Activated CD4-positive, CD25-positive, alpha-beta regulatory T cell treated with anti-CD3 and anti-CD28 coated beads, Interleukin-2, amount 50 U/mL, for 16 hours (primary cell): ENCODE data around the gene POLR2E.

Experiments
- DNase-seq: peaks from one replicate; pipeline ENCODE4 v3.0.0-alpha.2; 2020; ENCODE audit warnings: low read depth, low spot score

The POLR2E gene

GRCh38 chr19:1081301-1082164 is 13.6 kb downstream of the POLR2E start:
- no peak for DNase-seq

- DNase-seq: no peak
These were observed 14.6 kb downstream of the POLR2E start for GRCh38 chr19:1080360-1081161.

DNA sequence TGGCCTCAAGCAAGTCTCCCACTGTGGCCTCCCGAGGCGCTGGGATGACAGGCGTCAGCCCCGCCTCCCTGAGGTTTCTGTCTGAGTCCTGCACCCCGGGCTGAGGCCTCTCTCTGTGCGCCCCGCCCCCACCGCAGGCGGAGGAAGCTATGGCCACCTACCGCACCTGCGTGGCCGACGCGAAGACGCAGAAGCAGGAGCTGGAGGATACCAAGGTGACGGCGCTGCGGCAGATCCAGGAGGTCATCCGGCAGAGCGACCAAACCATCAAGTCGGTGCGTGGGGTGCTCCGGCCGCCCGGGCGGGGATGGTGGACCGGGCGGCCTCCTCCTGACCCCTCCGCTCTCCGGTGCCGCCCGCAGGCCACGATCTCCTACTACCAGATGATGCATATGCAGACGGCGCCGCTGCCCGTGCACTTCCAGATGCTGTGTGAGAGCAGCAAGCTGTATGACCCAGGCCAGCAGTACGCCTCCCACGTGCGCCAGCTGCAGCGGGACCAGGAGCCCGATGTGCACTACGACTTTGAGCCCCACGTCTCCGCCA is 15.5 kb downstream of the POLR2E start:
- DNase-seq: no peak

DNA sequence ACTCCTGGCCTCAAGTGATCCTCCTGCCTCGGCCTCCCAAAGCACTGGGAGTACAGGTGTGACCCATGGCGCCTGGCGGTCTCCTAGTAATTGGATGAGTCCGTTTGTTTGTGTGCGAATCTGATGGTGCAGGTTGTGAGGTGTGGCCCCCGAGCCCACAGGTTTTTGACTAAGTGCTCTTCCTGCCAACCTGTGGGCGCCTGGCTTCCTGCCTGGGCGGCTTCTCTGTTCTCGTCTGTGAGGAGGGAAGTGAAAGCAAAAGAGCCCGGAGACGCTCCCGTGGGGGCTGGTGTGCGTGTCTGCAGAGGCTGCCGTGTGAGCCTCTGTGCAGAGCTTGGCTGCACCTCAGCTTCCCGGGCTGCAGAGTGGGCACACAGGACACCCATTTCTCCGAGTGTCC is 18.2 kb downstream of the POLR2E start:
- DNase-seq: peak; percentile 86

DNA sequence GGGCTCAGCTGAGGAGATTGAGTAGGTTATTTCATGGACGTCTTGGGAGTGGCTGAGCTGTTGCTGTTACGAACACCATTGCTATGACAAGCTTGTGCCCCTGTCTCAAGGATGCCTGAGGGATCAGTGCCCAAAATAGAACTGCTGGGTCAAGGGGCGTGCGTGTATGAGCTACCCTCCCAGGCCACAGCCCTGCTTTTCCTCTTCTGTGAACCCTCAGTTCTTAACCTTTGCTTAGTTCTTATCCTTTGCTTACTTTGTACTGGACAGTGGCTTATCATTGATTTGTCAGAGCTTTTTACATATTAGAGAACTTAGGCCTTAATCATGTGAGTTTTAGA is 19.2 kb downstream of the POLR2E start:
- DNase-seq: no peak

- DNase-seq: peak; percentile 87
These were observed 20.5 kb downstream of the POLR2E start for GRCh38 chr19:1074544-1075283.

DNA sequence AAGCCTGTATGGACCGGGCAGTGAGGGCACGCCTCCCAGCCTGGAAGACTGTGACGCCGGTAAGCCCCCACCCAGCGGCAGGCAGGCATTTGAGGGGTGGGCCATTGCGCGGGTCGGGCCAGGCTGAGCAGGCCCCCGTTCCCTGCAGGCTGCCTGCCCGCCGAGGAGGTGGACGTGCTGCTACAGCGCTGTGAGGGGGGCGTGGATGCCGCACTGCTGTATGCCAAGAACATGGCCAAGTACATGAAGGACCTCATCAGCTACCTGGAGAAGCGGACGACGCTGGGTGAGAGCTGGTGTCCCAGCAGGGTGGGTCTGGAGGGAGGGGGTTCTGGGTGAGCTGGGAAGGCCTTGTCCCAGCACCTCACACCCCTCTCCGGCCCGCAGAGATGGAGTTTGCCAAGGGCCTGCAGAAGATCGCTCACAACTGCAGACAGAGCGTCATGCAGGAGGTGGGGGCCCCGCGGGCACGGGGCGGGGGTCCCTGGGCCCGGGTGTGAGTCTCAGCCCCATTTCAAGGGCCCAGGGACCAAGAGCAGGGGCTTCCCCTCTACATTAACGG is 21.1 kb downstream of the POLR2E start:
- DNase-seq: no peak

DNA sequence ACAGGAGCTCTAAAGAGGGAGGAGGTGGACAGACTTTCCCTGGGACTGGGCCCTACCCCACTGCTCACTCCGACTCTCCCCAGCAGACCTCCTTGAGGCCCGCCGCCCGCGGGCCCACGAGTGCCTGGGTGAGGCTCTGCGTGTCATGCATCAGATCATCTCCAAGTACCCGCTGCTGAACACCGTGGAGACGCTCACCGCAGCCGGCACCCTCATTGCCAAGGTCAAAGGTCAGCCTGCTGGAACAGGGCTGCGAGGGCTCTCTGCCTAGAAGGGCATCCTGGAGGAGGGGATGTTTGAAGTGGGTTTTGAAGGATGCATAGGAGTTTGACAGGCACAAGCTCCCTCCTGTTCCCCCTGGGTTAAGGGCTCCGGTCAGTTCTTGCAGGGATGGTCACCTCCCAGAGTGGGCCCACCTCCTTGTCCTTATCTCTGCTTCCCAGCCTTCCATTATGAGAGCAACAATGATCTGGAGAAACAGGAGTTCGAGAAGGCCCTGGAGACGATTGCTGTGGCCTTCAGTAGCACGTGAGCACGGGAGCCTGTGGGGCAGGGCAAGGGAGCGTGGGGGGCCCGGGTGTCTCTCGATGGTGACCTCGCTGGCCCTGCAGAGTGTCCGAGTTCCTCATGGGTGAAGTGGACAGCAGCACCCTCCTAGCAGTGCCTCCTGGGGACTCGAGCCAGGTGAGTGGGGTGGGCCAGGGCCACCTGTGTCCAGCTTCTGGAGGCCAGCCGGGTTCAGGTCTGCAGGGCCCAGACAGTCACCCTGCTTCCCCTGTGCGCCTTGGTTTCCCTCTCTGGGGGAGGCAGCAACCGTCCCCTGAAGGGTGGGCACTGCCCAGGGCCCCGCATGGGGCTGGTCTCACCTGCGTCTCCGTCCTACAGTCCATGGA is 21.9 kb downstream of the POLR2E start:
- no peak for DNase-seq

DNA sequence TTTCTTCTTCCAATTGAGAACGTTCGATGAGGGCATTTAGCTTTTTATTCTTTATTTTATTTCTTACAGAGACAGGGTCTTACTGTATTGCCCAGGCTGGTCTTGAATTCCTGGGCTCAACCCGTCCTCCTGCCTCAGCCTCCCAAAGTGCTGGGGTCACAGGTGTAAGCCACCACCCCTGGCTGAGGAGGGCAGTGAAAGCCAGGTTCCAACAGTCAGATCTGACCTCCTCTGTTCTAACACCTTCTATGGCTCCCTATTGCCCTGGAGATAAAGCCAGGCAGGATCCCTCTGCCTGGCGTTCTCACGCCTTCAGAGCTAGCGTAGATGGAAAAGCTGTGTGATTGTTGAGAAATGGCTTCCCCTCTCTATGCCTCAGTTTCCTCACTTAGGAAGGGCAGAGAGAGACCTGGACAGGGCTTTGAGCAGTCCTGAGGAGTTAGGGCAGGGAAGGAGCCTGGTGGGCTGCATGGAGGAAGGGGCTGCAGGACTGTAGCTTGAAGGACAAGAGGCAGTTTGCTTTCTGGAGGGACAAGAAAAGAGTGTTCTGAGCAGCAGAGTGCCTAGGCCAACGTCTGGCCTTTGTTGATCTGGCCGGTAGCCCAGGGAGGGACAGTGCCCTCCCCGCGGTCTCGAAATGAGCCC is 22.7 kb downstream of the POLR2E start:
- no peak for DNase-seq

GRCh38 chr19:1070931-1071791 is 24.0 kb downstream of the POLR2E start:
- no peak for DNase-seq

GRCh38 chr19:1070576-1070930 is 24.6 kb downstream of the POLR2E start:
- DNase-seq: no peak

- DNase-seq: peak; percentile 47
These were observed 26.0 kb downstream of the POLR2E start for GRCh38 chr19:1069009-1069779.

DNA sequence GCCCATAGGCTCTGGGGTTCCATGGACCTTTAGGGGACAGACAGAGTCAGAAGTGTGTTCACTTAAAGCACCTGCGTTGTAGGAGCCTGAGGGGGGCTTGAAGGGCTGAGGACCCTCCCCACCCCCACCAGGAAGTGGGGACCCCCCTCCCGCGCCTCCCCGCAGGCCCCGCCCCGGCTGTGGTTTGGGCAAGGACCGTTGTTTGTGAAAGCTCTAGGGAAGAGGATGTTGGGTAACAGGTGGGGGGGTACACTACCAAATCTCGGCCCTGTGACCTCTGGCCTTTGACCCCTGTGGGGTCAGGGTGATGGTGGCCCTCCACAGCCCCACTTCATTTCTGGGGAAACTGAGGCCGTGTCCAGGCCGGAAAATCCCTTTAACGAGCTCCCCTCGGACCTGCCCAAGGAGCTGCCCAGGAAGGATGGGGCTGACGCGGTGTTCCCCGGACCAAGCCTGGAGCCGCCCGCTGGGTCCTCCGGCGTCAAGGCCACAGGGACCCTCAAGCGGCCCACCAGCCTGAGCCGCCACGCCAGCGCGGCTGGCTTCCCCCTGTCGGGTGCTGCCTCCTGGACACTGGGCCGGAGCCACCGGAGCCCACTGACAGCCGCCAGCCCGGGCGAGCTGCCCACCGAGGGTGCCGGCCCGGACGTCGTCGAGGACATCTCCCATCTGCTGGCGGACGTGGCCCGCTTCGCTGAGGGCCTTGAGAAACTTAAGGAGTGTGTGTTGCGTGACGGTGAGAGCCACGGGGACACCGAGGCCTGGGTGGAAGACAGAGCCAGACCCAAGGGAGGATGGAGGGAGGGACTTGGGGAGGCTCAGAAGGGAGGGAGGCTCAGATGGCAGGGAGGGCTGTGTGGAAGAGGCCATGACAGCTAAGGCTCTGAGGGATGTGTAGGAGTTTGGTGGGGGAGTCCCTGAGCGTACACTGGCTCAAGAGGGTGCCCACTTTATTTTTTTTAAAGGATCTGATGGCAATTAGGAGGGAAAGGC is 26.9 kb downstream of the POLR2E start:
- DNase-seq: no peak

DNA sequence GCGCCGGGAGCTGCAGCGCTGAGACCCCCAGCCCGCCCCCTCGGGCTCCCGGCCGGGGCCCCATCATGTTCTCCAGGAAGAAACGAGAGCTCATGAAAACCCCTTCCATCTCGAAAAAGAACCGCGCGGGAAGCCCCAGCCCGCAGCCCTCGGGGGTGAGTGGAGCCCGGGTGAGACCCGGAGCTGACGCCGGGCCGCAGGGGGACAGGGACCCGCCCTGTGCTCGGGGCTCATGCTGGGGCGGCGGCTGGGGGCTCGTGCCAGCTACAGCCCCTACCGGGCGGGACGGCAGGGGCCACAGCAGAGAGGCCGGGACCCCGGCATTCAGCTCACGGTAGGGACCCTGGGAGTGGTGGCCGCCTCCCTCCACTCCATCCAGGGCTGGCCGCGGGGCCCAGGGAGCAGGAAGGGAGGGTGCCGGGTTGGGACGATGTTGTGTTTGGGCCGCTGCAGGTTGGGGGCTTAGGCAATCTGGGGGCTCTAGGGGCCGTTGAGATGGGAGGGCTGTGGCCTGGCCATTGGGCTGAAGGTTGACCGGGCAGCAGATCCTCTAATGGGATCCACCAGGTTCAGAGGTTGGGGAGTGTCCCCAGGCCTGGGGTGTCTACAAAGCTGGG is 27.7 kb downstream of the POLR2E start:
- DNase-seq: no peak

DNA sequence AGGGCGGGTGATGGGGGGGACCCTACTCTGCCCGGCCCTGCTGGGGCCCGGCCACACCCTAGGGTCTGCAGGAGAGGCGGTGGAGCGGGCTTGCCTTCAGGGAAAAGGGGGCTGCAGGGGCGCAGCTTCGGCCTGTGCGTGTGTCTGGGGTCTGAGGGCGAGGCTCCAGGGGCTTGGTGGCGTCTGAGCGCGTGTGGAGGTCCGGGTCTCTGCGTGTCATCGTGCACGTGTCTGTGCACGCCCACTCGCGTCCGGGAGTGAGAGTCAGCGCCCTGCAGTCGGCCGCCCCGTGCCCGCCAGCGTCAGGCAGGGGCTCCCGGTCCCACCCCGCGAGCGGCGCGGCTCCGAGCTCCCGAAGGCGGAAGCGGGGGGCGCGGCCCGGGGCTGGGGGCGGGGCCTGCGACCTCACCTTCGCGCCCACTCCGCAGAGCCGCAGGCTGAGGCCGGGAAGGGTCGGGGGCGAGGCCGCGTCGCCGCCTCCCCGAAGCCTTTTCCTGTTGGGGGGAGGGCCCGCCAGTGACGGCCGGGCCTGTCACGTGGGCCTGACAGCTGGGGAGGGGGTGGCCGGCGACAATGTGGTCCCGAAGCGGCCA is 28.3 kb downstream of the POLR2E start, which contains the start of gene ARHGAP45:
TSS of gene ARHGAP45 (plus strand) at position 420 of the 593 bp plus-strand sequence. CDS start 239 bp downstream, outside the sequence.
- DNase-seq: peak; percentile 72

GRCh38 chr19:1066251-1066747 is 28.9 kb downstream of the POLR2E start:
- DNase-seq: no peak
